NCI-H446 (cell line): Measurements from ENCODE around the gene PXK.
"Not testable (repeated sequence)": the region's sequence is repeated elsewhere in the genome, so short reads cannot be mapped to it uniquely, and the experiment has no call there.

Experiments used
- DNase-seq, 2 experiments: peaks; one replicate each; lab custom pipeline; 2025; lab: John Stamatoyannopoulos, UW

PXK gene

DNA sequence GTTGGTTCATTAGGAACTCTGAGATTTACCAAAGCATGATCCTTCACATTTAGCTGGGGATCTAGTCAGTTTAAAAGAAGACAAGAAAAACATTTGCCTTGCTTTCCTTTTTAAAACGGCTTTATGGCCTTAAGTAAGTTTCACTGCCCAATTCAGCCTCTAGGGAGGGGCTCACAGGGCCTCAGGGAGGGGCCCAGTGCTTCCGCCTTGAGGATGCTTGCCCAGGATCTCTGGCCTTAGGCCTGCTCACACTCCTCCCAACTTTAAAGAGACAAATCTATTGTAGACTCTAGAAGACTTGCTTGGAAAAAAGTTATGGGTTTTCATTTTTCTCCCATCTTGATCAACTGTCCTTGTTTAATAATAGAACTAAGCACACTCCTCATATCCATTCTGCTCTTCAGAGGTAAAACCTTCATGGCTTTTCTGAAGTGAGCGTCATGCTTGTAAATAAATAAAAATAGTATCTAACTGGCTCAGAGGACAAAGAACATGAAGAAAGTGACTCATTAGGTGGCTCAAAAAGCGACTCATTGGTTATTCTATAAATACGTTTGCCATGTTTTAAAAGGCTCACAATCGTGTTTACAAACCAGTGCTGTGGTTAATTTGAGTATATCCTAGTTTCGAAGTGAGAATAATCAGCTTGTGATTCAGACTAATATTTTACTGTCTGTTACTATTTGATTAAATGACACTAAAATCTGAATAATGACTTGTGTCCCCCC is 87.3 kb downstream of the PXK start:
- no peak for DNase-seq

DNA sequence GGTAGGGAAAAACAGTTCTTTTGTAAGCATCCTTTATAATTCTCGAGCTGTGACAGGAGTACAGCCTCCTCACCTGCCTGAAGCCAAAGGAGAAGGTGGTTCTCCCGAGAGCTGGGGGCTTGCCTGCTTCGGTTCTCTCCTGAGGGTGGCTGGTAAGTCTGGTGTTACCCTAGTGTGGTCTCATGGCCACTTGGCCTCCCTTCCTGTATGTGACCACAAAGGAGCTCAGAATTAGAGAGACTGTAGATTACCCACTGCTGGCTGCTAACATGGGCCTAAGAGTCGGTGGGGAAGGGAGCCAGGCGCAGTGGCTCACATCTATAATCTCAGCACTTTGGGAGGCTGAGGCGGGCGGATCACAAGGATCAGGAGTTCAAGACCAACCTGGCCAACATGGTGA is 88.3 kb downstream of the PXK start:
- no peak for DNase-seq

DNA sequence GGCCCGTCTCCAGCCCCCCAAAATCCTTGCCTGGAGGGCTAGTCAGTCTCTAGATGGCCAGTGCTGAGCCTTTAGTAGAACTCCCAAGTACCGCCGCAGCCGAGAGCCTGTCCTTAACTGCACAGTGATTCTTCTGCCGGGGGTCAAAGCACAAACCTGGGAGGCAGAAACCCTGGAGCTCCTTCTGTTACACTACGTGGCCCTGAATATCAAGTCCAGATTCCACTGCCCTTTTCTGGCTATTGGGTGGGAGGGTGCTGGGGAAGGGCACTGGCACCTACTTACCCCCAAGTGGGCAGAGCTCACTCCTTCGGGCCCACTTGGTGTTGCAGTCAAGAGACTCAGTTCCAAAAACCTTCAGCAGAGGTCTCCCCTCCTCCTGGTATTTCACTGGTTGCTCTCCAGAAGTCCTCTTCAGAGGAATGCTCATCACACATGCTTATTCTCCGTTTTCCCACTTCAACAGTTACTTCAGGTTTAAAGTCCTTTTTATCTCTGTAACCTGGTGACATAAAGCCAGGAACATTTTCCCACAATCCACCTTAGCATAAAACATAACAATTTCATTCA is 90.1 kb downstream of the PXK start:
- no peak for DNase-seq

DNA sequence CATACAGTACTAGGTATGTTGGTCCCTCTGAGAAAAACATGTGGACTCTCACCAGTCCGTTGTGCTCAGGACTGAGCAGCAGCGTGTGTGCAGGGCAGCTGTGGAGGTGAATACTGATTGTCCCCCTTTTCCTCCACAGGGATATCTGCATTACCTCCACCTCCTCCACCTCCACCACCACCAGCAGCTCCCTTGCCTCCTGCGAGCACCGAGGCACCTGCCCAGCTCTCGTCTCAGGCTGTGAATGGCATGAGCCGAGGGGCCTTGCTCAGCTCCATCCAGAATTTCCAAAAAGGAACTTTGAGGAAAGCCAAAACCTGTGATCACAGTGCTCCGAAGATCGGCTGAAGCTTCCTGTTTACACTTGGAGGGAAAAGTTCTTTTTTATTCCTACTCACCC is 91.9 kb downstream of the PXK start:
- no peak for DNase-seq

DNA sequence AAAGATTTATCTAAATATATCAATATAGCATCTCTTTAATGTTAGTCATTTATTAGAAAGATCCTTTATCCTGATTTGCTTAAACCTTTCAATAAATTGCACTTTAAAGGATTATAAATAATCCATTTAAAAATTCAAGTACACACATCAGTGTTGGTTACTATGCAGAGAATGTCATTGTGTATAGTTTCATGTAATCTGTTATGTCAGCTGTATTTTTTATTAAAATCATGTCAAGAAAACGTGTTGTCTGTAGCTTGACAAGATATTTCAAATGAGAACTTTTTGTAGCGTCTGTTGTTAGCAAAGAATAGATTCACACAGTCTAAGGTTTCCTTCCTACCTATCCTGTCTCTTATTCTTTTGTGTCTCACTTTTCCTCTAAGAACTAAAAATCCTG is 93.1 kb downstream of the PXK start:
- DNase-seq = no peak

DNA sequence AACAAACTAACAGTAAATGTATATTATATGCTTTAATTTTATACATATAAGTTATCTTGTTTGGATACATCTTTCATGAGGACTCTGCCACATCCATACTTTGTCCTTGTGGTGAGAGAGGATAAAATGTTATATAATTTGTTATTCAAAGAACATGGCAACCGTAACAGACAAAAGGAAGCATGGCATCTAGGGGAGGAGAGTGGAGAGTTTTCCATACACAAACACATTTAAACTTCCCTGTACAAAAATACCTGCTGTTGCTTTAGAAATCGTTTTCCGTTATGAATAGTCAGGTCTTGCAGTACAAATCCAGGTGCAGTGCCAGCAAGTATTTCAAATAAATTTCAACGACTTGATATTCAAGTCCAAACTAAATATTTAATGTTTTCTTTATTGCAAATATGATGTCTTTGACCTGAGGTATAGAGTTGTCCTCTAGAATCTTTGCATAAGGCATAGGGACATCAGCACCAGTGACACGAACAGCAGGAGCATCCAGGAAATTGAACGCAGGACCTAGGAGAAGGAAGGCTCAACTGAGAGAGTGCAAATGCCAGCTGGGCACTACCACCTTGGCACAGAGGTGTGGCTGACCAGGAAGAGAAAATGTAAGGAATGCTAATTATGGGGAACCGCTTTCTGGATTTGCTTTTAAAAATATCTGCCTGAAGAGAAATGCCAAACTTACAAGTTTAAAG is 95.1 kb downstream of the PXK start:
- no peak for DNase-seq

DNA sequence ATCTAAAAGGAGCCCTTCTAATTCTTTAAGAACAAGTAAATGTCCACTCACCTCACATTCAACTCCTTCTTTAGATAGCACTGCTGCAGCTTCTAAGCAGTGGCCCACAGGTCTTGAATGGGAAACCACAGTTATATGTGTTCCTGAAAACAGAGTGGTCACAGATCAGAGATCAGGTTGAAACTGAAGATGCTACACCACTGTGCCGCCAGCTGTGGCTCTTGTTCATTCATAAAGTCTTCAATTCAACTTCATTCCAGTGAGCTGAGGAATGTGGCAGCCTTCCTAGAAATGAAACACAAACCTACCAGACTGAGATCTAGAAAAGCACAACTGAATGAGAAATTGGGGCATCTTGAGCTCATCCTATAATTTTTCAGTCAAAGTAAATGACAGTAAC is 97.0 kb downstream of the PXK start:
- DNase-seq = no peak

DNA sequence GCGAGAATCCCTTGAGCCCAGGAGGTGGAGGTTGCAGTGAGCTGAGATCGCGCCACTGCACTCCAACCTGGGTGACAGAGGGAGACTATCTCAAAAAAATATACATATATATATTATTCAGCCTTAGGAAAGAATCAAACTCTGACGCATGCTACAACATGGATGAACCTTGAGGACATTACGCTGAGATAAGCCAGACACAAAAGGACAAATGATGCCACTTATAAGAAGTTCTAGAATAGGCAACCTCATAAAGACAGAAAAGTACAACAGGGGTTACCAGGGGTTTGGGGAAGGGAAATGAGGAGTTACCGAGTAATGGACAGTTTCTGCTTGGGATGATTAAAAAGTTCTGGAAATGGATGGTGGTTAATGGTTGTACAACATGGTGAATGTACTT is 100.2 kb downstream of the PXK start:
- no peak for DNase-seq

DNA sequence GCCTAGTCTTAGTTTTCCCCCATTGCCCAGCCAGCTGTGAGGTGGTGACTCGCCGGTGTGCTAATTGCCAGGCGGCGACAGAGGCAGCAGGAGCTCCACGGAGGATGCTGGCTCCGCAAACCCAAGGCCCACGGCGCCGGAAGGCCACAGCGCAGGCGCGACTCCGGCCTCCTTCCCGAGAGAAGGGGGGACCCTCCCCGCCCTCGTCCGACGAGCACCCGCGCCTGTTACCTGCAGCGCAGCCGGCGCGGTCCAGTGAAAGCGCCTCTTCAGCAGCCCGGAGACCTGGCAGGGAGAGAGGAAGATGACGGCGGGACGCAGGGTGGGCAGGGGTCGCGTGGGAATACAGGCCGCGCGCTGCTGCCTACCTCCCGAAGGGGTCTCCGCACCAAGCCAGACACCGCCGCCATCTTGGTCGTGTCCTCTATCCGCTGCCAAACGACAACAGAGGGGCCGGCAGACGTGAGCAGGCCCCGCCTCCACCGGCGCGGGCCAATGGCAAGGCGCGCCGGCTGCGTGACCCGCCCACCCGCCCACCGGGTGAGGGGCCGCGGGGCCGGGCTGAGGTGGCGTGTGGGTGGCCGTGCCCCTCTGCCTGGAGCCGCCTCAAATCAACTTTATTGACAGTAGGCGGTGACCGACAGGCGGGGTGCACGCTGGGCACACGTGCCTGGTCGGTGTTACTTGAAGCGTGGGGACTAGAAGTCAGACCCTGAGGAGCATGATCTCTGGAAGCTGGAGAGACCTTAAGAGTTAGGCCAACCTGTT is 100.9 kb downstream of the PXK start, which contains the start of gene PDHB:
PDHB (minus strand) TSS at position 433 of the 768 bp plus-strand sequence; CDS start at position 410, 23 bp downstream.
- DNase-seq = peak; percentile 1 to 70

DNA sequence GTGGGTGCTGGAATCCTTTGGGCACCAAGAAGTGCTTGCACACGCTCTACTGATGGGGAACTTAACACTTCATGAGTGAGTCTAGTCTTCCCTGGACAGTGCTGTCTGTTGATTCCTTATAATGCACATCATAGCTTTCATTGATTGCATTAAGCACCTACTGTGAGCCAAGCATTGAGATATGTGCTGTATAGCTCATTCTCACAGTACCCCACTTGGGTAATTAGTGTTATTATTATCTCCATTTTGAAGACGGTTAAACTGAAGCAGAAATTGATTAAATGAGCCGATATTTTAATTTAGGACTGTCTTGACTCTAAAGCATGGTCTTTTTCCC is 101.4 kb downstream of the PXK start:
- DNase-seq = no peak

DNA sequence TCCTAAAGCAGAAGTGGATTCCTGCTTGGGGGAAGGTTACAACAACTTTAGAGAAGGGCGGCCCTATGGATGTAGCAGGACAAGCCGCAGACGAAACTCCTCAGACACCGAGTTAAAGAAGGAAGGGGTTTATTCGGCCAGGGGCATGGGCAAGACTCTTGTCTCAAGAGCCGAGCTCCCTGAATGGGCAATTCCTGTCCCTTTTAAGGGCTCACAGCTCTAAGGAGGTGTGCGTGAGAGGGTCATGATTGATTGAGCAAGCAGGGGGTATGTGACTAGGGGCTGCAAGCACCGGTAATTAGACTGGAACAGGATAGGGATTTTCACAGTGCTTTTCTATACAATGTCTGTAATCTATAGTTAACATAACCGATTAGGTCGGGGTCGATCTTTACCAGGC is 101.8 kb downstream of the PXK start:
- DNase-seq = no peak

DNA sequence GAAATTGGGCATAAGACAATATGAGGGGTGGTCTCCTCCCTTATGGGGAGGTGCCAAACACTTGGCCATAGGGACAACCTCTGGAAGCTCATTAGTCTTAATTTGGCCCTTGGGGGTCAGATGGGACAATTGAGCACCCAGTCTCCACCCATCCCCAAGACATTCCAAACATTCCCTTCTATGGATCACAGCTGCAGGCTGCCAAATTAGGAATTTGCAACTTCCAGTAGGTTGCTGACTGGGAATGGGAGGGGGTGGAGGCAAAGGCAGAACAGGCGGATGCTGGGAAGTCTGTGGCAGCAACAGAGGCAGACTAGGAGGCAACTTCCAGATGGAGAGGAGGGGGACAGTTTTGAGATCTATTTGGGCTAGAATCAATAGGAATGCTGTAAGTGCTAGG is 102.3 kb downstream of the PXK start:
- DNase-seq = no peak

DNA sequence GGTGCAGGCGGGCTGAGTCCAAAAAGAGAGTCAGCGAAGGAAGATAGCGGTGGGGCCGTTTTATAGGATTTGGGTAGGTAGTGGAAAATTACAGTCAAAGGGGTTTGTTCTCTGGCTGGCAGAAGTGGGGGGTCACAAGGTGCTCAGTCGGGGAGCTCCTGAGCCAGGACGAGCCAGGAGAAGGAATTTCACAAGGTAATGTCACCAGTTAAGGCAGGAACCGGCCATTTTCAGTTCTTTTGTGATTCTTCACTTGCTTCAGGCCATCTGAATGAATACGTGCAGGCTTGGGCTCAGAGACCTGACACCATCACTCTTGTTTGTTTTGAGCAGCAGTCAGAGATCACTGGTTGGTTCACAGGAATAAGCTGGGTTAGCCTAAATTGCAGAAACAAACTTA is 104.6 kb downstream of the PXK start:
- DNase-seq = not testable (repeated sequence)

DNA sequence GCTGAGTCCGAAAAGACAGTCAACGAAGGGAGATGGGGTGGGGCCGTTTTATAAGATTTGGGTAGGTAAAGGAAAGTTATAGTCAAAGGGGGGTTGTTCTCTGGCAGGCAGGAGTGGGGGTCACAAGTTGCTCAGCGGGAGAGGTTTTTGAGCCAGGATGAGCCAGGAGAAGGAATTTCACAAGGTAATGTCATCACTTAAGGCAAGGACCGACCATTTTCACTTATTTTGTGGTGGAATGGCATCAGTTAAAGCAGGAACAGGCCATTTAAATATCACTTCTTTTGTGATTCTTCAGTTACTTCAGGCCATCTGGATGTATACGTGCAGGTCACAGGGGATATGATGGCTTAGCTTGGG is 108.3 kb downstream of the PXK start:
- not testable (repeated sequence) for DNase-seq

DNA sequence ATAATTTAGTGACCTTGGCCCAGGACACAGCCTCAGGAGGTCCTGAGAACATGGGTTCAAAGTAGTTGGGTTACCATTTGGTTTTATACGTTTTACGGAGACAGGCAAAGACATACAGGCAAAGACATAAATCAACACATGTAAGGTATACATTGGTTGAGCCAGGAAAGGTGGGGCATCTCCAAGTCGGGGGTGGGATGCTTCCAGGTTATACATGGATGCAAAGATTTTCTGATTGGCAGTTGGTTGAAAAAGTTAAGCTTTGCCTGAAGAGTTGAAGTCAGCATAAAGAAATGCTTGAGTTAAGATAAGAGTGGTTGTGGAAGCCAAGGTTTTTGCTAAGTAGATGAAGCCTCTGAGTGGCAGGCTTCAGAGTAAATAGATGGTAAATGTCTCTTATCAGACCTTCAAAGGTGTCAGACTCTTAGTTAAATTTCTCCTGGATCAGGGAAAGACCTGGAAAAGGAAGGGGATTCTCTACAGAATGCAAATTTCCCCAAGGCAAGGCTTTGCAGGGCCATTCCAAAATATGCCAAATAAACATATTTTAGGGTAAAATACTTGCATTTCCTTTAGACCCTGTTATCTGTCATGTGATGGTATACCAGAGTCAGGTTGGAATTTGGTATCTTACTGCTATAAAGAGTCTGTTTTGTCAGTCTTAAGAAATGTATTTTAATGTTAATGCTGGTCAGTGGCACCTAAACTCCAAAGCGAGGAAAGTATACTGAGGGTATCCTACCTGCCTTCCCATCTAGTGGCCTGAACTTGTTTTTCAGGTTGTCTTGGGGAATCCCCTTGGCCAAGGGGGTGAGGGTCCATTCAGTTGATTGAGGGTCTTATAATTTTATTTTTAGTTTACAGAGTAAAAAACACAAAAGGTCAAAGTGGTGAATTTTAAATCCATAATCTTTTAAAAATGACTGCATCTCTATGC is 109.1 kb downstream of the PXK start:
- no peak for DNase-seq

DNA sequence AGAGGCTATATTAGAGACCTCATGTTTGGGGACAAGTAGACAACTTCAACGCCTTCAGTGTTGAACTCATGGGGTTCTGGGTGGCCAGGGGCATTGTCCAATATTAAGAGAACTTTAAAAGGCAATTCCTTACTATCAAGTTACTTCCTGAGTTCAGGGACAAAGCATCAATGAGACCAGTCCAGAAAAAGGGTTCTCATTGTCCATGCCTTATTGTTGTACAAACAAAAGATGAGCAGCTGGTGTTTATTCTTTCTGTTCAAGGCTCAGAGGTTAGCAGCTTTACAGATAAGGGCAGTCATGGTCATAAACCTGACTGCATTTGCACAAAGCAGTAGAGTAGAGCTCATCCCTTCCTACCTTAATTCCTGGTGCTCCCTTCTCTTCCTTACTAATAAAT is 119.5 kb downstream of the PXK start:
- no peak for DNase-seq

DNA sequence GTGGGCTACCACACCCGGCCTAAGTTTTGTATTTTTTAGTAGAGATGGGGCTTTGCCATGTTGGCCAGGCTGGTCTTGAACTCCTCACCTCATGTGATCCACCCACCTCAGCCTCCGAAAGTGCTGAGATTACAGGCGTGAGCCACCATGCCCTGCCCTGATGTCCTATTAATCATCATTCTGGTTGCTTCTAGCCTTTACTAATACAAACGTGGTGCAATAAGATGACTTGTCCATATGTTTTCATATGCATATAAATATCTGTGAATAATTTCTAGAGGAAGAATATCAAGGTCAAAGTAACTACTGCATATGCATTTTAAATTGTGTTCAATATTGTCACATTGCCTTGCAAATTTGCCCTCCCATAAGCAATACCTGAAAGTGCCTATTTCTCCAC is 126.5 kb downstream of the PXK start:
- no peak for DNase-seq

DNA sequence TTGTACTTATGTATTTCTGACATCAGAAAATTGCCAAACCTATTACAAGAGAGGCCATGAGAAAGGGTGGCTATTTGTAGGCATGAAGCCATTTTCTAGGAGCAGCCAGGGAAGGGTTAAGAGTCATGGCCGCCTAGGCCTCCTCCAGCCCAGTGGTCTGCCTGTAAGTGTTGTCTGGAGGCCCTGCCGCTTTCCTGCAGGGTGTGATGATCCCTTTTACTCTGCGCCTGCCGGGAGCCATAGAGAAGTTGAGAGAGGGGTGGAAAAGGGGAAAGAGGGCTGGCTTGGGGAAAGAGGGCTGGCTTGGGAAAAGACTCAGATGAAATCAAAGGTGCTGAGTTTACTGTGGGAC is 130.1 kb downstream of the PXK start:
- no peak for DNase-seq

DNA sequence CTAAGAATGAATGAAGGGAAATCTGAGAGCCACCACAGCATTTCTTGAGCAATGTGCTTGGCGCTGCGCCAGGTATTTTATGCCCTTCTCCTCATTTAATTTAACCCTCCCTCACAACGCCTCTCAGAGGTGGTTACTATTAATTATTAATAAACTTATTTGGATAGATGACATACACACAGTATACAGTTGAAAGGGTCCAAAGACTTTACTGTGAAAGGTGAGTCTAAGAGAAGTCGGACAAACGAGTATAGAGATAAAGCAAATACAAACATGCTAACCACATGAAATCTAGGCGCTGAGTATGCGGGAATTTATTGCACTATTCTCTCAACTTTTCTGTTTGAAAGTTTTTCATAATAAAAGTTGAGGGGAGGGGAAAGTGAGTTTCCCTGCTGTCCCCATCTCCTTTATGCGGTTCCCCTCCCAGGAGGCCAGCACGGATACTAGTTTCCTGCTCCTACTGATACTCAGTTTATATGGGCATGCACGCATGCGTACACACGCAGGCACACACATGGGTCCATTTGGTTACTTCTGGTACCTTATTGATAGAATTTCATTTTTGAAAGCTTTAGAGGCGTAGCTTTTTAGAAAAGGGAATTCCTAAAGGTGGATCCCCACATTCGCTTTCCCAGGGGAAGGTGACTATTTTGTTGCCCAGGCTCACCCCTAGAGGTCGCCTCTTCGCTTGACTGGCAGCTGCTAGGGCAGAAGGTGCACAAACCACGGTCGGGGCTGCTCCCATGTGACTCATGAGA is 130.7 kb downstream of the PXK start:
- peak in 1 of 2 experiments; percentile 49 for DNase-seq

DNA sequence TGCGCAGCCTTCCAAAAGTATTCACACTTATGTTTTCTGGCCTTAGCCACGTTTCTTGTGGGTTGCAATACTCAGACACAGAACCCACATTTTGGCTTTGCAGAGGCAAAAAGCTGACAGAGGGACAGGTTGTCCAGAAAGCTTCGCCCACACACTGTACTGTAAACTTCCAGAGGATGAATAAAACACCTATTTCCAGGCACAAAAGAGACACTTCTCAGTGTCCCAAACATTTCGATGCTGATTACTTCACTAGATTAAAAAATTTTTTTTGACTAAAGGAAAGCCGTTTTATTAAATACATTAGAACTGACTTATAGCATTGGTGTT is 131.2 kb downstream of the PXK start:
- DNase-seq = no peak

DNA sequence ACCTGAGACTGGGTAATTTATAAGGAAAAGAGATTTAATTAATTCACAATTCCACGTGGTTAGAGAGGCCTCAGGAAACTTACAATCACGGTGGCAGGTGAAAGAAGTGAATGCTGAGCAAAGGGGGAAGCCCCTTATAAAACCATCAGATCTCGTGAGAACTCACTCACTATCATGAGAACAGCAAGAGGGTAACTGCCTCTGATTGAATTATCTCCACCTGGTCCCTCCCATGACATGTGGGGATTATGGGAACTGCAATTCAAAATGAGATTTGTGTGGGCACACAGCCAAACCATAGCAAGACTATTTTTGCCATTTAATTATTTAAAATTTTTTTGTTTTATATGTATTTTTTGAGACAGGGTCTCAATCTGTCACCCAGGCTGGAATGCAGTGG is 132.2 kb downstream of the PXK start:
- DNase-seq = no peak
